Peyer's patch (tissue), 4 donors: ENCODE measurements around the gene UQCR10. TPM values are rescaled to one million over a fixed set of nuclear protein-coding genes. Genes with fewer than 3 reads are reported as not detected.

Experiments
- DNase-seq, 3 donors: peaks; one replicate each; pipeline ENCODE4 v3.0.0-alpha.2; 2017 to 2019
- H3K27ac ChIP-seq, 4 donors: fragments of 200-600 bp; sonication (generic); one replicate each; pipeline ENCODE4 v1.5.1; 2016 to 2019
- H3K27me3 ChIP-seq, 2 donors: fragments of 200-600 bp; sonication (generic); one replicate each; pipeline ENCODE4 v1.5.1; 2019
- H3K36me3 ChIP-seq, 3 donors: fragments of 200-600 bp; sonication (generic); one replicate each; pipeline ENCODE4 v1.5.1; 2016 to 2019
- H3K4me1 ChIP-seq, 4 donors: fragments of 200-600 bp; sonication (generic); one replicate each; pipeline ENCODE4 v1.5.1; 2016 to 2019
- H3K4me3 ChIP-seq, 4 donors: fragments of 200-600 bp; sonication (generic); 1 replicate in 3 of 4; 2 replicates in 1 of 4; pipeline ENCODE4 v1.5.1; 2016 to 2019; ENCODE audit warnings: mild to moderate bottlenecking in 1 of 4
- H3K9me3 ChIP-seq, 4 donors: fragments of 200-600 bp; sonication (generic); one replicate each; pipeline ENCODE4 v1.5.1; 2016 to 2019; ENCODE audit warnings: mild to moderate bottlenecking in 1 of 4
- POLR2A ChIP-seq, 2 donors: fragments of 450-650 bp; IDR thresholded peaks; one replicate each; pipeline ENCODE4 v1.5.1; 2017; ENCODE audit warnings: antibody characterized with exemption in 2 of 2, mild to moderate bottlenecking in 2 of 2, moderate library complexity in 2 of 2
- total RNA-seq, 4 donors: library from RNA; depleted of rRNA; stranded (reverse); fragments of >200 nt; gene quantifications; one replicate each; pipeline ENCODE4 v1.1.0, GENCODE V29; 2016
- TF ChIP-seq, protein P1 (sequence below), 6 experiments: fragments of 450-650 bp in 4 of 6; fragments of 200-600 bp in 2 of 6; sonication (generic) in 1 of 6; IDR thresholded peaks; one replicate each; pipeline ENCODE4 v1.5.1; 2017 to 2019; ENCODE audit warnings: antibody characterized with exemption in 6 of 6, mild to moderate bottlenecking in 3 of 6, moderate library complexity in 1 of 6

The UQCR10 gene
- total RNA-seq, 4 donors from 2014 or later, result 60.9 to 144 (median 88.2) TPM

DNA sequence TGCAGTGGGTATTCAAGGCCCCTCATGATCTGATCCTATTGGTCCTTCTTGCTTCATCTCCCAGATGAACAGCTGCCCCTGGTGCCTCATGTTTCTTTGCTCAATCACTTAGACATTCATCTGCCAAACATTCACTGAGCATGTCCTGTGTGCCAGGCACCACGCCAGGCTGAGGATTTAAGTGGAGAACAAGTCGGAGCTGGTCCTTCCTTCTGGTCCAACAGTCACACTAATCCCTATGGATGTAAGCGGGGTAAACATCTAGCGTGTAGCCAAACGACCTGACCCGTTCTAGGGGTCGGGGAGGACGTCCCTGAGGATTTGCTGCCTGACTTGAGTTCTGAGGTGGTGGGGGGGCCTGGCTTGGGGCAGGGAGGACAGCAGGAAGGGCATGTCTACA, 22.3 kb upstream of the UQCR10 start:
- Histone ChIP-seq H3K9me3 (no peaks in the 10 kb centered on the region), H3K36me3 (peaks cover 0 to 25% (median 0%) of the 10 kb centered on the region in 3 donors), H3K4me3 (no peak overlapping the region), H3K27me3 (no peaks in the 10 kb centered on the region), H3K4me1 (no peaks in the 10 kb centered on the region), H3K27ac (no peak overlapping the region)
- DNase-seq, result peak in 1 of 3 donors; percentile 37
- TF ChIP-seq, protein P1, sequence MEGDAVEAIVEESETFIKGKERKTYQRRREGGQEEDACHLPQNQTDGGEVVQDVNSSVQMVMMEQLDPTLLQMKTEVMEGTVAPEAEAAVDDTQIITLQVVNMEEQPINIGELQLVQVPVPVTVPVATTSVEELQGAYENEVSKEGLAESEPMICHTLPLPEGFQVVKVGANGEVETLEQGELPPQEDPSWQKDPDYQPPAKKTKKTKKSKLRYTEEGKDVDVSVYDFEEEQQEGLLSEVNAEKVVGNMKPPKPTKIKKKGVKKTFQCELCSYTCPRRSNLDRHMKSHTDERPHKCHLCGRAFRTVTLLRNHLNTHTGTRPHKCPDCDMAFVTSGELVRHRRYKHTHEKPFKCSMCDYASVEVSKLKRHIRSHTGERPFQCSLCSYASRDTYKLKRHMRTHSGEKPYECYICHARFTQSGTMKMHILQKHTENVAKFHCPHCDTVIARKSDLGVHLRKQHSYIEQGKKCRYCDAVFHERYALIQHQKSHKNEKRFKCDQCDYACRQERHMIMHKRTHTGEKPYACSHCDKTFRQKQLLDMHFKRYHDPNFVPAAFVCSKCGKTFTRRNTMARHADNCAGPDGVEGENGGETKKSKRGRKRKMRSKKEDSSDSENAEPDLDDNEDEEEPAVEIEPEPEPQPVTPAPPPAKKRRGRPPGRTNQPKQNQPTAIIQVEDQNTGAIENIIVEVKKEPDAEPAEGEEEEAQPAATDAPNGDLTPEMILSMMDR (IDR thresholded peaks at IDR 0.05), result no peak
- no peak for TF ChIP-seq POLR2A (IDR thresholded peaks at IDR 0.05)

- DNase-seq, result peak in 1 of 3 donors; percentile 20
- Histone ChIP-seq H3K4me1 (no peaks in the 10 kb centered on the region), H3K9me3 (no peaks in the 10 kb centered on the region), H3K36me3 (peaks cover 0 to 20% (median 0%) of the 10 kb centered on the region in 3 donors), H3K27ac (no peak overlapping the region), H3K27me3 (no peaks in the 10 kb centered on the region), H3K4me3 (no peak overlapping the region)
- TF ChIP-seq POLR2A (IDR thresholded peaks at IDR 0.05), result no peak
- TF ChIP-seq, protein P1 (IDR thresholded peaks at IDR 0.05), result no peak
Measured at GRCh38 chr22:29747832-29748231, 19.3 kb upstream of the UQCR10 start.

- Histone ChIP-seq H3K36me3 (peaks cover 0 to 20% (median 0%) of the 10 kb centered on the region in 3 donors), H3K27me3 (no peaks in the 10 kb centered on the region), H3K4me1 (no peaks in the 10 kb centered on the region), H3K4me3 (no peak overlapping the region), H3K9me3 (no peaks in the 10 kb centered on the region), H3K27ac (no peak overlapping the region)
- peak; percentile 20 to 50 (median 45) for DNase-seq
- TF ChIP-seq, protein P1 (IDR thresholded peaks at IDR 0.05), result no peak
- TF ChIP-seq POLR2A (IDR thresholded peaks at IDR 0.05), result no peak
Measured at GRCh38 chr22:29748248-29748893, 18.8 kb upstream of the UQCR10 start.

- Histone ChIP-seq H3K27me3 (no peaks in the 10 kb centered on the region), H3K4me3 (no peak overlapping the region), H3K27ac (no peak overlapping the region), H3K9me3 (no peaks in the 10 kb centered on the region), H3K4me1 (no peaks in the 10 kb centered on the region), H3K36me3 (peaks cover 0 to 20% (median 0%) of the 10 kb centered on the region in 3 donors)
- DNase-seq, result no peak
- TF ChIP-seq, protein P1 (IDR thresholded peaks at IDR 0.05), result no peak
- no peak for TF ChIP-seq POLR2A (IDR thresholded peaks at IDR 0.05)
Measured at GRCh38 chr22:29750029-29750428, 17.1 kb upstream of the UQCR10 start.

- H3K36me3 ChIP-seq, result peaks cover 0 to 20% (median 0%) of the 10 kb centered on the region in 3 donors
- no peak for DNase-seq
- no peak overlapping the region for H3K4me3 ChIP-seq
- no peak overlapping the region for H3K27ac ChIP-seq
- no peaks in the 10 kb centered on the region for H3K9me3 ChIP-seq
- no peaks in the 10 kb centered on the region for H3K4me1 ChIP-seq
- no peaks in the 10 kb centered on the region for H3K27me3 ChIP-seq
- TF ChIP-seq, protein P1 (IDR thresholded peaks at IDR 0.05), result no peak
- TF ChIP-seq POLR2A (IDR thresholded peaks at IDR 0.05), result no peak
Measured at GRCh38 chr22:29750559-29751538, 16.3 kb upstream of the UQCR10 start.
